Measurements from ENCODE around the gene TJP1. TPM values are rescaled to one million over a fixed set of nuclear protein-coding genes. Genes with fewer than 3 reads are reported as not detected.

Gene TJP1
- total RNA-seq, 1 experiment from 2014 or later = 140 TPM

- H3K4me1 ChIP-seq (ENCODE audit: insufficient read depth, low read length) = peaks cover 3% of the 10 kb centered on the region; the same call in 1 of the 2 replicates
- no peak overlapping the region for H2BK120ac ChIP-seq (ENCODE audit: low read depth, low read length, poor library complexity, severe bottlenecking)
- no peak for TF ChIP-seq CTCF (conservative IDR thresholded peaks at IDR 0.05)
- WGBS (ENCODE audit: extremely low coverage, insufficient read length, low lambda C conversion rate) = no CpG with 5 or more reads among the region's 1 CpG
- no peak overlapping the region for H4K5ac ChIP-seq (ENCODE audit: insufficient read length, low read depth, low read length)
- H4K20me1 ChIP-seq (ENCODE audit: control insufficient read depth, insufficient read depth, insufficient read length) = no peaks in the 10 kb centered on the region
- H3K79me1 ChIP-seq (ENCODE audit: insufficient read depth, low read depth, low read length, poor library complexity, severe bottlenecking) = no peaks in the 10 kb centered on the region
- H2BK12ac ChIP-seq (ENCODE audit: insufficient read length, low read depth, low read length) = no peak overlapping the region
- H2BK15ac ChIP-seq (ENCODE audit: low read depth, low read length) = no peak overlapping the region
- no peaks in the 10 kb centered on the region for H3K27me3 ChIP-seq (ENCODE audit: insufficient read depth, low read length)
- H3K9ac ChIP-seq (ENCODE audit: extremely low read depth, insufficient read length, low read length) = no peak overlapping the region
- no peak overlapping the region for H3T11ph ChIP-seq (ENCODE audit: low read length)
- no peak overlapping the region for H3K23ac ChIP-seq (ENCODE audit: insufficient read length, low read depth, low read length)
- H4K91ac ChIP-seq (ENCODE audit: insufficient read length, low read depth, low read length) = no peak overlapping the region
- H3K18ac ChIP-seq (ENCODE audit: insufficient read length, low read depth, low read length) = no peak overlapping the region
- H2BK5ac ChIP-seq (ENCODE audit: insufficient read length, low read length) = no peak overlapping the region
- no peaks in the 10 kb centered on the region for H3K27me3 Mint-ChIP-seq (ENCODE audit: low read depth)
- H3K36me3 Mint-ChIP-seq (ENCODE audit: insufficient read depth in 1 of 3, low read depth in 3 of 3) = no peaks in the 10 kb centered on the region
- H4K8ac ChIP-seq (replicated peaks; ENCODE audit: insufficient read length, low read depth, low read length) = no peak overlapping the region
- no peak overlapping the region for H2AK5ac ChIP-seq (ENCODE audit: insufficient read length, low read length)
- H3K14ac ChIP-seq (ENCODE audit: insufficient read depth, low read length) = no peak overlapping the region
- H3K9me3 Mint-ChIP-seq = no peaks in the 10 kb centered on the region
- no peaks in the 10 kb centered on the region for H3K9me3 ChIP-seq (ENCODE audit: control insufficient read depth, low read depth, low read length)
- no peak overlapping the region for H3K4me2 ChIP-seq (ENCODE audit: insufficient read depth, insufficient read length, low read length)
- H3K23me2 ChIP-seq (ENCODE audit: insufficient read length, low read depth, low read length, poor library complexity, severe bottlenecking) = no peaks in the 10 kb centered on the region
- peaks cover 19 to 21% of the 10 kb centered on the region in 2 experiments for H3K4me1 Mint-ChIP-seq
- no peak overlapping the region for H3K56ac ChIP-seq (ENCODE audit: insufficient read length, low read depth, low read length)
- H2AFZ ChIP-seq (ENCODE audit: low read length) = no peak overlapping the region
- no peak overlapping the region for H3K4me3 Mint-ChIP-seq
- H3K27ac ChIP-seq (ENCODE audit: insufficient read length, low read depth, low read length) = no peak overlapping the region
- no peak overlapping the region for H3K4ac ChIP-seq (ENCODE audit: low read depth, low read length)
- no peak for DNase-seq
- no peak overlapping the region for H2BK20ac ChIP-seq (ENCODE audit: low read depth, low read length, poor library complexity, severe bottlenecking)
- H3K79me2 ChIP-seq (ENCODE audit: insufficient read depth, low read length) = no peaks in the 10 kb centered on the region
- no peak overlapping the region for H3K27ac Mint-ChIP-seq
These were observed 44.1 kb upstream of the TJP1 start for GRCh38 chr15:29866337-29866736.
